Stimulated activated CD4-positive, alpha-beta T cell treated with anti-CD3 and anti-CD28 coated beads, Interleukin-1b, Interleukin-23, amount 100 ng/mL, for 24 hours (primary cell): Measurements from ENCODE around the gene FGF3.
"Not testable (repeated sequence)": the region's sequence is repeated elsewhere in the genome, so short reads cannot be mapped to it uniquely, and the experiment has no call there.

ENCODE experiments used
- DNase-seq, 4 experiments: peaks; one replicate each; pipeline ENCODE4 v3.0.0-alpha.2; 2020; ENCODE audit warnings: low read depth in 4 of 4, low spot score in 1 of 4

The FGF3 gene

GRCh38 chr11:69773626-69774353 lies 45.4 kb downstream of the FGF3 start:
- DNase-seq: no peak

GRCh38 chr11:69771466-69771865 lies 47.8 kb downstream of the FGF3 start:
- no peak for DNase-seq

GRCh38 chr11:69770540-69770939 lies 48.7 kb downstream of the FGF3 start:
- DNase-seq: no peak

GRCh38 chr11:69765498-69765995 lies 53.7 kb downstream of the FGF3 start:
- no peak for DNase-seq

GRCh38 chr11:69764918-69765317 lies 54.3 kb downstream of the FGF3 start:
- DNase-seq: not testable (repeated sequence)

GRCh38 chr11:69760319-69760718 lies 58.9 kb downstream of the FGF3 start:
- no peak for DNase-seq
